Posterior cingulate gyrus (tissue), 11 donors: ENCODE data around the gene MAP2K7.
"Not testable (repeated sequence)": the region's sequence is repeated elsewhere in the genome, so short reads cannot be mapped to it uniquely, and the experiment has no call there.

Source experiments
- DNase-seq, 10 donors: peaks; one replicate each; pipeline versions ENCODE4 v3.0.0 to v3.0.0-alpha.2; 2020 to 2021; ENCODE audit warnings: mixed read lengths in 3 of 10
- intact Hi-C: fragments of 100-400 bp; cut with DNase I; formaldehyde crosslinking; loops from one replicate; pipeline ENCODE4 v1.15.1; 2023

The MAP2K7 gene

GRCh38 chr19:7903244-7904073 lies at the start of gene MAP2K7:
Gene MAP2K7, plus strand, starts transcription at chr19:7903877. Its CDS starts 68 bp downstream, at chr19:7903945.
- intact Hi-C loops = loop anchor here (2.0 kb wide), 1 partner anchor 15 kb away; no protein-coding TSS in a partner anchor

GRCh38 chr19:7855426-7856108 lies 48.1 kb upstream of the MAP2K7 start:
- intact Hi-C loops = no loop called here
- peak in 3 of 10 donors; percentile 60 to 66 (median 62) for DNase-seq

More at GRCh38 chr19:7903244-7904073, at the start of gene MAP2K7:
- peak; percentile 98 to 100 (median 100) for DNase-seq

- peak in 3 of 10 donors; percentile 22 to 61 (median 26) for DNase-seq
- intact Hi-C loops = no loop called here
These were observed 47.5 kb upstream of the MAP2K7 start for GRCh38 chr19:7856109-7856591.

GRCh38 chr19:7856679-7857663 lies 46.7 kb upstream of the MAP2K7 start:
- DNase-seq = peak in 3 of 10 donors; percentile 33 to 67 (median 58)

GRCh38 chr19:7857727-7858108 lies 46.0 kb upstream of the MAP2K7 start:
- intact Hi-C loops = no loop called here
- DNase-seq = peak in 1 of 10 donors; percentile 47

More at GRCh38 chr19:7856679-7857663, 46.7 kb upstream of the MAP2K7 start:
- intact Hi-C loops = no loop called here

GRCh38 chr19:7858109-7858770 lies 45.4 kb upstream of the MAP2K7 start:
- intact Hi-C loops = no loop called here
- DNase-seq = peak in 3 of 10 donors; percentile 39 to 82 (median 73)

- DNase-seq = peak in 2 of 10 donors; percentile 37 to 66
- intact Hi-C loops = not testable (repeated sequence)
These were observed 44.6 kb upstream of the MAP2K7 start for GRCh38 chr19:7859087-7859486.

GRCh38 chr19:7859831-7860713 lies 43.6 kb upstream of the MAP2K7 start:
- DNase-seq = peak in 3 of 10 donors; percentile 63 to 72 (median 66)
- intact Hi-C loops = no loop called here

- intact Hi-C loops = no loop called here
- peak in 8 of 10 donors; percentile 76 to 97 (median 82) for DNase-seq
These were observed 42.7 kb upstream of the MAP2K7 start for GRCh38 chr19:7860714-7861618.

GRCh38 chr19:7861619-7862412 lies 41.9 kb upstream of the MAP2K7 start:
- peak in 3 of 10 donors; percentile 78 to 87 (median 86) for DNase-seq
- intact Hi-C loops = no loop called here

GRCh38 chr19:7862413-7862951 lies 41.2 kb upstream of the MAP2K7 start:
- intact Hi-C loops = no loop called here
- peak in 2 of 10 donors; percentile 54 to 88 for DNase-seq

GRCh38 chr19:7863157-7863970 lies 40.3 kb upstream of the MAP2K7 start:
- peak in 2 of 10 donors; percentile 75 to 80 for DNase-seq

GRCh38 chr19:7863971-7864689 lies 39.5 kb upstream of the MAP2K7 start:
- DNase-seq = peak in 1 of 10 donors; percentile 65
- intact Hi-C loops = no loop called here

More at GRCh38 chr19:7863157-7863970, 40.3 kb upstream of the MAP2K7 start:
- intact Hi-C loops = no loop called here

GRCh38 chr19:7864690-7865074 lies 39.0 kb upstream of the MAP2K7 start:
- intact Hi-C loops = no loop called here
- peak in 3 of 10 donors; percentile 57 to 69 (median 57) for DNase-seq
